ENCODE data around the gene ACOT13. TPM values are rescaled to one million over a fixed set of nuclear protein-coding genes. Genes with fewer than 3 reads are reported as not detected.

The ACOT13 gene
- total RNA-seq (ENCODE audit: low replicate concordance): 9.1 and 12.4 TPM in 2 replicates

GRCh38 chr6:24666641-24667377 is at the start of gene ACOT13, which contains the start of gene TDP2:
Gene ACOT13 (plus strand): TSS chr6:24667077. CDS start chr6:24667264, 187 bp downstream.
Gene TDP2 (minus strand): TSS chr6:24666899. CDS start chr6:24666862, 37 bp downstream.

GRCh38 chr6:24719125-24719971 is 52.5 kb downstream of the ACOT13 start, which contains the start of gene C6orf62:
Gene C6orf62 (minus strand): TSS chr6:24719154. CDS start chr6:24718668, 486 bp downstream.

Other genes with a start within 250 kb of the ACOT13 start
- under 0.01 and 0.53 TPM in 2 replicates for gene GPLD1, start 177.5 kb upstream of the ACOT13 start, total RNA-seq (ENCODE audit: low replicate concordance)
- 0.82 and 1.7 TPM in 2 replicates for gene ALDH5A1, start 172.1 kb upstream of the ACOT13 start, total RNA-seq (ENCODE audit: low replicate concordance)
- 0.12 TPM in 1 of 2 replicates, not detected in the other for gene KIAA0319, start 20.9 kb upstream of the ACOT13 start, total RNA-seq (ENCODE audit: low replicate concordance)
- gene TDP2, start 178 bp upstream of the ACOT13 start, total RNA-seq (ENCODE audit: low replicate concordance): 15.6 and 37.8 TPM in 2 replicates
- gene C6orf62, start 52.1 kb downstream of the ACOT13 start, total RNA-seq (ENCODE audit: low replicate concordance): 39.3 and 73.7 TPM in 2 replicates
- 13.4 and 22.2 TPM in 2 replicates for gene GMNN, start 107.9 kb downstream of the ACOT13 start, total RNA-seq (ENCODE audit: low replicate concordance)
- gene ARMH2, start 131.8 kb downstream of the ACOT13 start, total RNA-seq (ENCODE audit: low replicate concordance): not detected in 2 replicates

Data from smooth muscle cell of the coronary artery (primary cell).